Measurements from ENCODE around the gene CAPNS2.
A peak's percentile ranks its signal among the peaks of the same experiment; 100 is the strongest.

Gene CAPNS2

GRCh38 chr16:55532227-55532626, 34.3 kb upstream of the CAPNS2 start:
- in situ Hi-C loops (cut with HindIII; ENCODE audit: low sequenced_read_pairs) = no loop called here
- H3K4me3 ChIP-seq (ENCODE audit: low read depth, low read length) = no peak overlapping the region
- no peak for DNase-seq (ENCODE audit: low read depth)
- TF ChIP-seq CTCF (IDR thresholded peaks at IDR 0.05; ENCODE audit: low read depth, low read length, missing control alignments) = no peak

- no peak for TF ChIP-seq CTCF (IDR thresholded peaks at IDR 0.05; ENCODE audit: low read depth, low read length, missing control alignments)
- no peak overlapping the region for H3K4me3 ChIP-seq (ENCODE audit: low read depth, low read length)
- DNase-seq (ENCODE audit: low read depth) = no peak
- in situ Hi-C loops (cut with HindIII; ENCODE audit: low sequenced_read_pairs) = no loop called here
Observed at GRCh38 chr16:55534756-55535155, 31.7 kb upstream of the CAPNS2 start.

- H3K4me3 ChIP-seq (ENCODE audit: low read depth, low read length) = no peak overlapping the region
- DNase-seq (ENCODE audit: low read depth) = no peak
- in situ Hi-C loops (cut with HindIII; ENCODE audit: low sequenced_read_pairs) = no loop called here
- TF ChIP-seq CTCF (IDR thresholded peaks at IDR 0.05; ENCODE audit: low read depth, low read length, missing control alignments) = no peak
Observed at GRCh38 chr16:55539049-55539448, 27.4 kb upstream of the CAPNS2 start.

- TF ChIP-seq CTCF (IDR thresholded peaks at IDR 0.05; ENCODE audit: low read depth, low read length, missing control alignments) = no peak
Observed at GRCh38 chr16:55539488-55539887, 27.0 kb upstream of the CAPNS2 start.

GRCh38 chr16:55540221-55540620, 26.3 kb upstream of the CAPNS2 start:
- in situ Hi-C loops (cut with HindIII; ENCODE audit: low sequenced_read_pairs) = no loop called here
- no peak for DNase-seq (ENCODE audit: low read depth)

More at GRCh38 chr16:55539488-55539887, 27.0 kb upstream of the CAPNS2 start:
- in situ Hi-C loops (cut with HindIII; ENCODE audit: low sequenced_read_pairs) = no loop called here
- DNase-seq (ENCODE audit: low read depth) = no peak
- H3K4me3 ChIP-seq (ENCODE audit: low read depth, low read length) = no peak overlapping the region

GRCh38 chr16:55542459-55543082, 23.9 kb upstream of the CAPNS2 start:
- no peak overlapping the region for H3K4me3 ChIP-seq (ENCODE audit: low read depth, low read length)
- TF ChIP-seq CTCF (IDR thresholded peaks at IDR 0.05; ENCODE audit: low read depth, low read length, missing control alignments) = no peak
- peak; percentile 55 for DNase-seq (ENCODE audit: low read depth)
- in situ Hi-C loops (cut with HindIII; ENCODE audit: low sequenced_read_pairs) = no loop called here

More at GRCh38 chr16:55540221-55540620, 26.3 kb upstream of the CAPNS2 start:
- no peak for TF ChIP-seq CTCF (IDR thresholded peaks at IDR 0.05; ENCODE audit: low read depth, low read length, missing control alignments)
- H3K4me3 ChIP-seq (ENCODE audit: low read depth, low read length) = no peak overlapping the region

Measured in astrocyte of the cerebellum (primary cell).